AG04450 (cell line): ENCODE data around the gene FUOM. TPM values are rescaled to one million over a fixed set of nuclear protein-coding genes. Genes with fewer than 3 reads are reported as not detected.

Experiments
- CTCF ChIA-PET: fragments of 300-600, 350-600 bp; formaldehyde crosslinking; extraction: SDS; loops from one replicate; lab custom pipeline; 2022; ENCODE audit warnings: antibody characterized with exemption, inconsistent platforms; lab: Charles Lee
- POLR2A ChIA-PET: fragments of 350-600 bp; formaldehyde crosslinking; extraction: SDS; loops from one replicate; lab custom pipeline; 2021; ENCODE audit warnings: antibody characterized with exemption, inconsistent platforms; lab: Yijun Ruan, JAX
- DNase-seq: peaks from one replicate; pipeline ENCODE4 v3.0.0-alpha.2; 2011; ENCODE audit warnings: low read depth, low spot score
- H3K27ac ChIP-seq: one replicate; pipeline ENCODE4 v1.5.1; 2012; ENCODE audit warnings: low read depth, low read length, control low read depth
- H3K27me3 ChIP-seq: one replicate; pipeline ENCODE4 v1.6.0; 2012; ENCODE audit warnings: low read length; ENCODE audit not compliant: control insufficient read depth, insufficient read depth
- H3K4me3 ChIP-seq: 2 replicates; pipeline ENCODE4 v1.5.1; 2011; ENCODE audit warnings: mild to moderate bottlenecking, low read depth, low read length, control low read depth
- H3K9me3 ChIP-seq: 2 replicates; pipeline ENCODE4 v1.5.1; 2012; ENCODE audit warnings: low read length; ENCODE audit not compliant: control insufficient read depth, insufficient read depth
- CTCF ChIP-seq: IDR thresholded peaks from 2 replicates; pipeline ENCODE4 v1.5.1; 2011; ENCODE audit warnings: low read depth, low read length, control low read depth, inconsistent platforms
- polyA plus RNA-seq: library from polyadenylated mRNA; depleted of rRNA; stranded (reverse); fragments of >200 nt; gene quantifications from 2 replicates; pipeline ENCODE4 v1.2.3, GENCODE V29; 2011

Gene FUOM
- polyA plus RNA-seq, 1 experiment: 17.8 TPM

- Histone ChIP-seq H3K27ac (no peak overlapping the region), H3K9me3 (peaks cover 14% of the 10 kb centered on the region; the same call in 1 of the 2 replicates), H3K27me3 (peaks cover 37% of the 10 kb centered on the region), H3K4me3 (no peak overlapping the region)
- CTCF ChIA-PET: interaction anchor here (0.8 kb wide), 1 partner anchor 10 kb away, joined by 4 read pairs; no protein-coding TSS in a partner anchor
- no peak for TF ChIP-seq CTCF
- POLR2A ChIA-PET: no interaction called here
- DNase-seq: no peak
These were observed 18.0 kb downstream of the FUOM start for GRCh38 chr10:133339708-133340380.

- no peak for TF ChIP-seq CTCF
- Histone ChIP-seq H3K9me3 (peaks cover 19% of the 10 kb centered on the region; the same call in 1 of the 2 replicates), H3K27me3 (peaks cover 43% of the 10 kb centered on the region), H3K4me3 (no peak overlapping the region), H3K27ac (no peak overlapping the region)
- no peak for DNase-seq
- ChIA-PET CTCF (no interaction called here), POLR2A (no interaction called here)
These were observed 19.4 kb downstream of the FUOM start for GRCh38 chr10:133338080-133339071.

GRCh38 chr10:133337370-133337725 lies 20.5 kb downstream of the FUOM start:
- Histone ChIP-seq H3K9me3 (peaks cover 19% of the 10 kb centered on the region; the same call in 1 of the 2 replicates), H3K27ac (no peak overlapping the region), H3K27me3 (peaks cover 50% of the 10 kb centered on the region), H3K4me3 (no peak overlapping the region)
- ChIA-PET CTCF (no interaction called here), POLR2A (no interaction called here)
- DNase-seq: no peak
- no peak for TF ChIP-seq CTCF

GRCh38 chr10:133336577-133337369 lies 21.0 kb downstream of the FUOM start, which contains the start of gene CALY:
Gene CALY (minus strand): TSS chr10:133336896. CDS start chr10:133328989, 7,907 bp downstream.
- Histone ChIP-seq H3K27me3 (peaks cover 53% of the 10 kb centered on the region), H3K9me3 (peaks cover 19% of the 10 kb centered on the region; the same call in 1 of the 2 replicates), H3K4me3 (peak within 1 kb of the TSS; percentile 48), H3K27ac (no peak within 1 kb of the TSS)
- ChIA-PET POLR2A (no interaction called here), CTCF (no interaction called here)
- TF ChIP-seq CTCF: no peak
- no peak for DNase-seq
